Measurements from ENCODE around the gene ERN1.
"Not testable (repeated sequence)": the region's sequence is repeated elsewhere in the genome, so short reads cannot be mapped to it uniquely, and the experiment has no call there.

The ERN1 gene

GRCh38 chr17:64129765-64130558 is at the start of gene ERN1:
Gene ERN1 (minus strand): TSS chr17:64130144. CDS start chr17:64130029, 115 bp downstream.
- in situ Hi-C loops (cut with MboI; ENCODE audit: low sequenced_read_pairs): loop anchor here (10.0 kb wide), 1 partner anchor 205 kb away; no protein-coding TSS in a partner anchor

GRCh38 chr17:64179024-64179423 is 49.1 kb upstream of the ERN1 start:
- in situ Hi-C loops (cut with MboI; ENCODE audit: low sequenced_read_pairs): not testable (repeated sequence)

GRCh38 chr17:64178011-64178825 is 48.3 kb upstream of the ERN1 start:
- in situ Hi-C loops (cut with MboI; ENCODE audit: low sequenced_read_pairs): no loop called here

- in situ Hi-C loops (cut with MboI; ENCODE audit: low sequenced_read_pairs): no loop called here
These were observed 47.5 kb upstream of the ERN1 start for GRCh38 chr17:64177311-64178010.

DNA sequence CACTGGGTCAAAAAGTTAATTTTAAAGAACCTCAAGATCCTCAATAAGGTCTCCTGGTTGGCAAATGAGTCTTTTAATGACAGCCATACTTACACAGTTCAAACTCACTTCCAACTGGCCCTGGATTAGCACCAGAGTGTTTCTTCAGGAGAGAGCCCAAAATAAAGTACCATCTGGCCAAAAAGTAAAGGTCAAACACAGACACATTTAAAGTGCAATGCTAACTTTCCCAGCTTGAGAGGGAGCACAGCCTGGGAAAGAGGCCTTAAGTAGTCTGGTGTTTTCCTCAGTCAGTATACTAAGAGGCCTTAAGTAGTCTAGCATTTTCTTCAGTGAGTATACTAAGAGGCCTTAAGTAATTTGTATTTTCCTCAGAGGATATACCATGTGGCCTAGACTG is 46.6 kb upstream of the ERN1 start:
- in situ Hi-C loops (cut with MboI; ENCODE audit: low sequenced_read_pairs): no loop called here

GRCh38 chr17:64174686-64175456 is 44.9 kb upstream of the ERN1 start:
- in situ Hi-C loops (cut with MboI; ENCODE audit: low sequenced_read_pairs): no loop called here

GRCh38 chr17:64173646-64174045 is 43.7 kb upstream of the ERN1 start:
- in situ Hi-C loops (cut with MboI; ENCODE audit: low sequenced_read_pairs): no loop called here

- in situ Hi-C loops (cut with MboI; ENCODE audit: low sequenced_read_pairs): no loop called here
These were observed 42.6 kb upstream of the ERN1 start for GRCh38 chr17:64172510-64172909.

GRCh38 chr17:64171041-64171440 is 41.1 kb upstream of the ERN1 start:
- in situ Hi-C loops (cut with MboI; ENCODE audit: low sequenced_read_pairs): no loop called here

GRCh38 chr17:64170286-64170685 is 40.3 kb upstream of the ERN1 start:
- in situ Hi-C loops (cut with MboI; ENCODE audit: low sequenced_read_pairs): no loop called here

DNA sequence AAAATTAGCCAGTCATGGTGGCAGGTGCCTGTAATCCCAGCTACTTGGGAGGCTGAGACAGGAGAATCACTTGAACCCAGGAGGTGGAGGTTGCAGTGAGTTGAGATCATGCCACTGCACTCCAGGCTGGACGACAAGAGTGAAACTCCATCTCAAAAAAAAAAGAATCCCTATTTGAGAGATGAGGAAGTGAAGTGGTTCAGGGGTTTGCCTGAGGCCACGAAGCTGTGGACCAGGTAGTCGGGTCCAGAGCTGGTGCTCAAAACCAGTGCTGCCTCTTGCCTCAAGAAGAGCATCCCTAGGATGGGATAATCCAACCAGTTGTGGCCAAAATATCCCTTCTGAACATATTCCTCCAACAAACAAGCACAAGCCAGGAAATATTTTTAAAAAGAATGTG is 37.7 kb upstream of the ERN1 start:
- in situ Hi-C loops (cut with MboI; ENCODE audit: low sequenced_read_pairs): not testable (repeated sequence)

- in situ Hi-C loops (cut with MboI; ENCODE audit: low sequenced_read_pairs): no loop called here
These were observed 36.9 kb upstream of the ERN1 start for GRCh38 chr17:64166876-64167275.

DNA sequence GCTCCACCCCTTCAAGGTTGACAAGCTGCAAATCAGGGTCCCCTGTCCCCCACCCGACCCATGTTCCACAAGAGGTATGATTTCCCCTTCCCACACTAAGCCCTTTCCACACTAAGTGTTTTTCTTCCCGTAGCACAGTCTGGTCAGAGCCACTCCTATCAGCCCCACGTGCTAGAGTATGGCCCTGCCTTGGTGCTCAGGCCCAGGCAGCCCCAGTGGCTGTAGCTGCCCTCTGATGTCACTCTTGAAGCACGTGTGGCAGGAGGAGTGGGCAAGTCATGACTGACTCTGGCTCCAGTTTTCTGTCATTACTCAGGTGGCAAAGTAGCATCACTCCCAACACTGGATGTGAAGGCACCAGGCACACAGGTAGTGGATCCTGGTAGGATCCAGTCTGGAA is 35.4 kb upstream of the ERN1 start:
- in situ Hi-C loops (cut with MboI; ENCODE audit: low sequenced_read_pairs): no loop called here

- in situ Hi-C loops (cut with MboI; ENCODE audit: low sequenced_read_pairs): no loop called here
These were observed 34.8 kb upstream of the ERN1 start for GRCh38 chr17:64164596-64165285.

- in situ Hi-C loops (cut with MboI; ENCODE audit: low sequenced_read_pairs): no loop called here
These were observed 33.5 kb upstream of the ERN1 start for GRCh38 chr17:64163468-64163867.

- in situ Hi-C loops (cut with MboI; ENCODE audit: low sequenced_read_pairs): no loop called here
These were observed 32.6 kb upstream of the ERN1 start for GRCh38 chr17:64162554-64162953.

- in situ Hi-C loops (cut with MboI; ENCODE audit: low sequenced_read_pairs): no loop called here
These were observed 31.6 kb upstream of the ERN1 start for GRCh38 chr17:64161380-64162176.

DNA sequence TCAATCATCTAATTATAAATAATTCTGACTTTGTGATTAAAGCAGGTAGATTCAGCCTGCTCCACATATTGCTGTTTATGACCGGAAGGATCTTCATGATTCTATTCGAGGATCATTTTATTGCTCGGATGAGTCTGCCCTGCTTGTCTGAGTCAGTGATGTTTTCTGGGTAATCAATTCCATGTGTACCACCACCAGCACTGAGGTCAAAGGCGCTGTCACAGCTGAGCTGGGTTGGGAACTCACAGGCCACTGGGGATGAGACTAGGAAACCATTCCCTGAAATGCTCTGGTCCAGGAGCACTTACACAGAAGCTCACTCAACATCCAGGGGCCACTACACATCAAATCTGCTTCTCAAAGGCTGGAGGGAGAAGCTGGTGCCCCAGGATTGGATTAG is 30.4 kb upstream of the ERN1 start:
- in situ Hi-C loops (cut with MboI; ENCODE audit: low sequenced_read_pairs): no loop called here

DNA sequence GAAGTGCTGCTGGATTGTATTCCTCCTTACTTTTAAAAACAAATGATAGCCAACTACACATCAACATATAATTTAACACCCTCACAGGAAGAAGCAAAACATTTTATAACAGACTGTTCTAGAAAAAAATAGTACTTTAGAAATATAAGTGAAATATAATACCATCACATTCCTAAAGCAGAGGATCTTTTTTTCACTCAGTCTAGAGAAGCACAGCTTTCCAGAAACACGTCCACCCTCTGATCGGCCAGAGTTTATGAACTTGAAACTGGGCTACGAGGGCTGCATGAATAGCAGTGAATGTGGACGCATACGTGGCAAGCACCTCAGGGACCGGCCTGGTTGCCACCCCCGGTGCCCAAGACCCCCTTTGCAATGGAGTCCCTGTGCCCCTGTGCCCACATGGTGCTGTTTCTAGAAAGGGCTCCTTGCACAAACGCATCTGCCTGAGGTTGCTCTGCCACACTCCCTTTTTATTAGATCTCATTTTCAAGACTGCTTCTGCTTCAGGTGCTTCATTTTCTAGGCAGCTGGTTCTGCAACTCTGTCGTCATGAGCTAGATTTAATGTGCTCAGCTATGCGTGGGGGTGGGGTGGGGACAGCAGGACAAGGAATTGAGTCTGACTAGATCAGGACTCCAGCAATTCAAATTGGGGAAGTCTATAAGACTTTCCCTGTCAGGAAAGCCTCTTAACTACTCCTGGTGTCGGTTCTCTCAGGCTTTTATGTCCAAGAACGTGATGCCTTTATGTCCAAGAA is 29.1 kb upstream of the ERN1 start:
- in situ Hi-C loops (cut with MboI; ENCODE audit: low sequenced_read_pairs): no loop called here
